ENCODE data around the gene ADNP.

- no peak for TF ChIP-seq CTCF (IDR thresholded peaks at IDR 0.05; ENCODE audit: poor library complexity)
- TF ChIP-seq EZH2 (IDR thresholded peaks at IDR 0.05; ENCODE audit: borderline replicate concordance) = no peak
- no peak for TF ChIP-seq EZH2phosphoT487 (IDR thresholded peaks at IDR 0.05; ENCODE audit: low read depth, severe bottlenecking, unreplicated experiment)
These were observed 31.0 kb downstream of the ADNP start for GRCh38 chr20:50900261-50900660.
